ENCODE measurements around the gene FILIP1L.

DNA sequence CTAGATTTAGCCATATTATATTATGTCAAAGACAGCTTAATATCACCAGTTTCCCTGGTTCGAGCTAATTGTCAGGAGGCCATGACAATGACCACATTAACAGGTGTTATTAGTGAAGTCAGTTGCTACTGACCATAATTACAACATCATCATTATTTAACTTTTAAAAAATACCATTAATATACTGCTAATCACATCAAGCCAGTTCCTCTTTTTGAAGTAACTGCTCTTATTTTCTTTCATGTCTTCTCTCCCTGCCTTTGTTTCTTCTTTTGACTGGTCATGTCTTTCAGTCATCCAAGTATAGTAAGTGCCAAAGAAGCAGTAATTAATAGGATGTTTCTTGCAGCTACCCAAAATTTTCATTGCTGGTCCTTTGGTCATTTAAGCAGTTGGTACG, 235.0 kb downstream of the FILIP1L start:
- TF ChIP-seq, protein P1, sequence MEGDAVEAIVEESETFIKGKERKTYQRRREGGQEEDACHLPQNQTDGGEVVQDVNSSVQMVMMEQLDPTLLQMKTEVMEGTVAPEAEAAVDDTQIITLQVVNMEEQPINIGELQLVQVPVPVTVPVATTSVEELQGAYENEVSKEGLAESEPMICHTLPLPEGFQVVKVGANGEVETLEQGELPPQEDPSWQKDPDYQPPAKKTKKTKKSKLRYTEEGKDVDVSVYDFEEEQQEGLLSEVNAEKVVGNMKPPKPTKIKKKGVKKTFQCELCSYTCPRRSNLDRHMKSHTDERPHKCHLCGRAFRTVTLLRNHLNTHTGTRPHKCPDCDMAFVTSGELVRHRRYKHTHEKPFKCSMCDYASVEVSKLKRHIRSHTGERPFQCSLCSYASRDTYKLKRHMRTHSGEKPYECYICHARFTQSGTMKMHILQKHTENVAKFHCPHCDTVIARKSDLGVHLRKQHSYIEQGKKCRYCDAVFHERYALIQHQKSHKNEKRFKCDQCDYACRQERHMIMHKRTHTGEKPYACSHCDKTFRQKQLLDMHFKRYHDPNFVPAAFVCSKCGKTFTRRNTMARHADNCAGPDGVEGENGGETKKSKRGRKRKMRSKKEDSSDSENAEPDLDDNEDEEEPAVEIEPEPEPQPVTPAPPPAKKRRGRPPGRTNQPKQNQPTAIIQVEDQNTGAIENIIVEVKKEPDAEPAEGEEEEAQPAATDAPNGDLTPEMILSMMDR (conservative IDR thresholded peaks at IDR 0.05; ENCODE audit: low read length) = no peak
- TF ChIP-seq EZH2phosphoT487 (IDR thresholded peaks at IDR 0.05; ENCODE audit: borderline replicate concordance, low read depth, low read length) = no peak
